H9 (cell line): ENCODE results near the gene FCRL6. TPM values are rescaled to one million over a fixed set of nuclear protein-coding genes. Genes with fewer than 3 reads are reported as not detected.

ENCODE experiments used
- DNase-seq: peaks from one replicate; pipeline ENCODE4 v3.0.0-alpha.2; 2017
- H2AFZ ChIP-seq: one replicate; pipeline ENCODE4 v1.6.1; 2013; ENCODE audit warnings: mild to moderate bottlenecking, low read length, control low read depth, moderate library complexity
- H2AK5ac ChIP-seq: 2 replicates; pipeline ENCODE4 v1.6.1; 2013; ENCODE audit warnings: low read length, control low read depth, mixed read lengths; ENCODE audit not compliant: insufficient read length
- H2BK120ac ChIP-seq: one replicate; pipeline ENCODE4 v1.6.1; 2013; ENCODE audit warnings: low read depth, mild to moderate bottlenecking, low read length, control low read depth, inconsistent platforms; ENCODE audit not compliant: poor library complexity, severe bottlenecking
- H2BK12ac ChIP-seq: 2 replicates; pipeline ENCODE4 v1.6.1; 2013; ENCODE audit warnings: low read length, control low read depth, mixed read lengths, low read depth; ENCODE audit not compliant: insufficient read length
- H2BK15ac ChIP-seq: 2 replicates; pipeline ENCODE4 v1.6.1; 2013; ENCODE audit warnings: low read depth, low read length, control low read depth
- H2BK20ac ChIP-seq: one replicate; pipeline ENCODE4 v1.6.1; 2013; ENCODE audit warnings: low read depth, mild to moderate bottlenecking, low read length, control low read depth, inconsistent platforms; ENCODE audit not compliant: poor library complexity, severe bottlenecking
- H2BK5ac ChIP-seq: 2 replicates; pipeline ENCODE4 v1.6.1; 2013; ENCODE audit warnings: low read length, control low read depth, mixed read lengths; ENCODE audit not compliant: insufficient read length
- H3K14ac ChIP-seq: 2 replicates; pipeline ENCODE4 v1.6.1; 2013; ENCODE audit warnings: low read length, control low read depth; ENCODE audit not compliant: insufficient read depth
- H3K18ac ChIP-seq: 2 replicates; pipeline ENCODE4 v1.6.1; 2013; ENCODE audit warnings: low read depth, mild to moderate bottlenecking, mixed read lengths, low read length, control low read depth; ENCODE audit not compliant: insufficient read length
- H3K23ac ChIP-seq: 2 replicates; pipeline ENCODE4 v1.6.1; 2013; ENCODE audit warnings: low read length, control low read depth, mixed read lengths, low read depth; ENCODE audit not compliant: insufficient read length
- H3K23me2 ChIP-seq: 2 replicates; pipeline ENCODE4 v1.6.1; 2013; ENCODE audit warnings: low read depth, mild to moderate bottlenecking, mixed read lengths, low read length, control low read depth; ENCODE audit not compliant: insufficient read length, poor library complexity, severe bottlenecking
- H3K27ac ChIP-seq: 2 replicates; pipeline ENCODE4 v1.5.1; 2013; ENCODE audit warnings: low read length, control low read depth, mixed read lengths, low read depth; ENCODE audit not compliant: insufficient read length
- H3K27me3 ChIP-seq: 2 replicates; pipeline ENCODE4 v1.6.1; 2013; ENCODE audit warnings: low read length, control low read depth, inconsistent platforms; ENCODE audit not compliant: insufficient read depth
- H3K4ac ChIP-seq: 2 replicates; pipeline ENCODE4 v1.6.1; 2013; ENCODE audit warnings: low read depth, mild to moderate bottlenecking, control low read depth, inconsistent platforms, low read length, moderate library complexity
- H3K4me1 ChIP-seq: 2 replicates; pipeline ENCODE4 v1.6.1; 2013; ENCODE audit warnings: low read length, control low read depth, inconsistent platforms; ENCODE audit not compliant: insufficient read depth
- H3K4me2 ChIP-seq: 2 replicates; pipeline ENCODE4 v1.6.1; 2013; ENCODE audit warnings: low read length, control low read depth, mixed read lengths; ENCODE audit not compliant: insufficient read length, insufficient read depth
- H3K56ac ChIP-seq: 2 replicates; pipeline ENCODE4 v1.6.1; 2013; ENCODE audit warnings: low read depth, mild to moderate bottlenecking, mixed read lengths, low read length, control low read depth; ENCODE audit not compliant: insufficient read length
- H3K79me1 ChIP-seq: 2 replicates; pipeline ENCODE4 v1.6.1; 2013; ENCODE audit warnings: low read depth, mild to moderate bottlenecking, moderate library complexity, low read length, control low read depth, inconsistent platforms; ENCODE audit not compliant: insufficient read depth, poor library complexity, severe bottlenecking
- H3K79me2 ChIP-seq: 2 replicates; pipeline ENCODE4 v1.6.1; 2013; ENCODE audit warnings: low read length, control low read depth, inconsistent platforms; ENCODE audit not compliant: insufficient read depth
- H3K9ac ChIP-seq: 2 replicates; pipeline ENCODE4 v1.6.1; 2013; ENCODE audit warnings: low read length, control low read depth, mixed read lengths; ENCODE audit not compliant: insufficient read length; ENCODE audit errors: extremely low read depth
- H3K9me3 ChIP-seq: one replicate; pipeline ENCODE4 v1.6.1; 2013; ENCODE audit warnings: low read depth, low read length, inconsistent platforms; ENCODE audit not compliant: control insufficient read depth
- H3T11ph ChIP-seq: one replicate; pipeline ENCODE4 v1.6.1; 2013; ENCODE audit warnings: mild to moderate bottlenecking, low read length, control low read depth, inconsistent platforms
- H4K20me1 ChIP-seq: one replicate; pipeline ENCODE4 v1.6.1; 2013; ENCODE audit not compliant: control insufficient read depth, insufficient read length, insufficient read depth
- H4K5ac ChIP-seq: 2 replicates; pipeline ENCODE4 v1.6.1; 2013; ENCODE audit warnings: low read depth, mild to moderate bottlenecking, mixed read lengths, low read length, control low read depth; ENCODE audit not compliant: insufficient read length
- H4K8ac ChIP-seq: replicated peaks from 2 replicates; pipeline ENCODE4 v1.6.1; 2013; ENCODE audit warnings: low read length, control low read depth, mixed read lengths, low read depth; ENCODE audit not compliant: insufficient read length
- H4K91ac ChIP-seq: 2 replicates; pipeline ENCODE4 v1.6.1; 2013; ENCODE audit warnings: low read depth, mild to moderate bottlenecking, moderate library complexity, mixed read lengths, low read length, control low read depth; ENCODE audit not compliant: insufficient read length
- H3K27ac Mint-ChIP-seq, 3 experiments: 2 replicates in 2 of 3; 3 replicates in 1 of 3; pipeline ENCODE4 v1.8.0; 2020 to 2021; ENCODE audit warnings: mixed read lengths in 3 of 3, mild to moderate bottlenecking in 1 of 3, moderate library complexity in 1 of 3
- H3K27me3 Mint-ChIP-seq: 2 replicates; pipeline ENCODE4 v1.8.0; 2021; ENCODE audit warnings: low read depth, mild to moderate bottlenecking, moderate library complexity, mixed read lengths
- H3K36me3 Mint-ChIP-seq, 3 experiments: 2 replicates in 2 of 3; 3 replicates in 1 of 3; pipeline ENCODE4 v1.8.0; 2020 to 2021; ENCODE audit warnings: low read depth in 3 of 3, mixed read lengths in 3 of 3; ENCODE audit not compliant: insufficient read depth in 1 of 3
- H3K4me1 Mint-ChIP-seq, 2 experiments: 2 replicates each; pipeline ENCODE4 v1.8.0; 2020; ENCODE audit warnings: mixed read lengths in 2 of 2
- H3K4me3 Mint-ChIP-seq, 2 experiments: 2 replicates in 1 of 2; 3 replicates in 1 of 2; pipeline ENCODE4 v1.8.0; 2020 to 2021; ENCODE audit warnings: mild to moderate bottlenecking in 2 of 2, mixed read lengths in 2 of 2, moderate library complexity in 1 of 2
- H3K9me3 Mint-ChIP-seq, 2 experiments: 2 replicates in 1 of 2; 3 replicates in 1 of 2; pipeline ENCODE4 v1.8.0; 2020; ENCODE audit warnings: mild to moderate bottlenecking in 2 of 2, mixed read lengths in 2 of 2, moderate library complexity in 1 of 2
- WGBS: extraction: QIAGEN DNeasy Blood & Tissue Kit; methylation state at CpG from one replicate; pipeline ENCODE4 v1.1.7; 2013; ENCODE audit warnings: missing lambda C conversion rate, low lambda C conversion rate, mixed read lengths; ENCODE audit not compliant: insufficient read length; ENCODE audit errors: extremely low coverage; 5-methylcytosine and 5-hydroxymethylcytosine counted together
- total RNA-seq: library from RNA; stranded (reverse); gene quantifications from 2 replicates; pipeline ENCODE4 v1.2.1, GENCODE V29; 2021
- TF ChIP-seq, protein P1 (sequence below): fragments of 200-600 bp; sonication (generic); conservative IDR thresholded peaks from 3 replicates; pipeline ENCODE4 v1.8.0; 2021; ENCODE audit warnings: antibody characterized with exemption, mild to moderate bottlenecking

The FCRL6 gene
- total RNA-seq, 1 experiment from 2014 or later = not detected

- no CpG with 5 or more reads among the region's 6 CpGs for WGBS
- Histone ChIP-seq H3K27me3 (peaks cover 6% of the 10 kb centered on the region; the same call in 1 of the 2 replicates), H2BK20ac (no peak overlapping the region), H2BK15ac (no peak overlapping the region), H3K79me1 (no peaks in the 10 kb centered on the region), H3K14ac (no peak overlapping the region), H3K23ac (no peak overlapping the region), H2AFZ (no peak overlapping the region), H3K27ac (no peak overlapping the region), H3K4me1 (no peaks in the 10 kb centered on the region), H4K20me1 (no peaks in the 10 kb centered on the region), H2BK120ac (no peak overlapping the region), H2AK5ac (no peak overlapping the region), H2BK5ac (no peak overlapping the region), H3K56ac (no peak overlapping the region), H3T11ph (no peak overlapping the region), H3K18ac (no peak overlapping the region), H3K23me2 (peaks cover 6% of the 10 kb centered on the region), H4K91ac (no peak overlapping the region), H3K79me2 (no peaks in the 10 kb centered on the region), H2BK12ac (no peak overlapping the region), H4K8ac (no peak overlapping the region), H3K9me3 (no peaks in the 10 kb centered on the region), H3K4ac (no peak overlapping the region), H4K5ac (no peak overlapping the region), H3K4me2 (peak overlapping the region; percentile 49), H3K9ac (no peak overlapping the region)
- Mint-ChIP-seq H3K27ac (no peak overlapping the region), H3K9me3 (no peaks in the 10 kb centered on the region), H3K4me1 (peaks cover 6 to 10% of the 10 kb centered on the region in 2 experiments), H3K36me3 (no peaks in the 10 kb centered on the region), H3K4me3 (peak overlapping the region; percentile 73 to 93), H3K27me3 (peaks cover 50% of the 10 kb centered on the region)
- DNase-seq = no peak
- TF ChIP-seq, protein P1, sequence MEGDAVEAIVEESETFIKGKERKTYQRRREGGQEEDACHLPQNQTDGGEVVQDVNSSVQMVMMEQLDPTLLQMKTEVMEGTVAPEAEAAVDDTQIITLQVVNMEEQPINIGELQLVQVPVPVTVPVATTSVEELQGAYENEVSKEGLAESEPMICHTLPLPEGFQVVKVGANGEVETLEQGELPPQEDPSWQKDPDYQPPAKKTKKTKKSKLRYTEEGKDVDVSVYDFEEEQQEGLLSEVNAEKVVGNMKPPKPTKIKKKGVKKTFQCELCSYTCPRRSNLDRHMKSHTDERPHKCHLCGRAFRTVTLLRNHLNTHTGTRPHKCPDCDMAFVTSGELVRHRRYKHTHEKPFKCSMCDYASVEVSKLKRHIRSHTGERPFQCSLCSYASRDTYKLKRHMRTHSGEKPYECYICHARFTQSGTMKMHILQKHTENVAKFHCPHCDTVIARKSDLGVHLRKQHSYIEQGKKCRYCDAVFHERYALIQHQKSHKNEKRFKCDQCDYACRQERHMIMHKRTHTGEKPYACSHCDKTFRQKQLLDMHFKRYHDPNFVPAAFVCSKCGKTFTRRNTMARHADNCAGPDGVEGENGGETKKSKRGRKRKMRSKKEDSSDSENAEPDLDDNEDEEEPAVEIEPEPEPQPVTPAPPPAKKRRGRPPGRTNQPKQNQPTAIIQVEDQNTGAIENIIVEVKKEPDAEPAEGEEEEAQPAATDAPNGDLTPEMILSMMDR = no peak
Measured at GRCh38 chr1:159853417-159854115, 51.4 kb downstream of the FCRL6 start.
